Measurements from ENCODE around the gene TMEM204.

Gene TMEM204

DNA sequence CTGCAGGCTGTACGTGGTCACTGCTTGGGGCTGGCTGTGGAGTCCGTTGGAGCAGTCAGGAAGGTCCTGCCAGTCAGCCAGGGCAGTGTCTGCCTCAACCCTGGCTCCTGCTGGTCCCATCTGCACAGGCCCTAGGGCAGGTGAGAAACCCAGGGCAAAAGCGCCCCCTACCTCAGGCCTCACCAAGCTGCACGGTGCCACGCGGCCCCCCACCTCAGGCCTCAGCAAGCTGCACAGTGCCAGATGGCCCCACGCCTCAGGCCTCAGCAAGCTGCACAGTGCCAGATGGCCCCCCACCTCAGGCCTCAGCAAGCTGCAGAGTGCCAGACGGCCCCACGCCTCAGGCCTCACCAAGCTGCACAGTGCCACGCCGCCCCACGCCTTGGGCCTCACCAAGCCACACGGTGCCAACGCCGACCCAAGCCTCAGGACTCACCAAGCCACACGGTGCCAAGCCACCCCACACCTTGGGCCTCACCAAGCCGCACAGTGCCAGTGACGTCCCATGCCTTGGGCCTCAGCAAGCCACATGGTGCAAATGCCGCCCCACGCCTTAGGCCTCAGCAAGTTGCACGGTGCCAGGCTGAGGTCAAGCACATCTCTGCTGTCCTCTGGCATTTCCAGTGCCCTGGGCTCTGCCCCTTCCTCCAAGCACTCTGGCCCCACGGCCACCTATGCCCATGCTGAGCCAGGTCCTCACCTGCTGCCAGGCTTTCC is 5.5 kb downstream of the TMEM204 start:
- DNase-seq (ENCODE audit: low read depth, low spot score) = no peak

DNA sequence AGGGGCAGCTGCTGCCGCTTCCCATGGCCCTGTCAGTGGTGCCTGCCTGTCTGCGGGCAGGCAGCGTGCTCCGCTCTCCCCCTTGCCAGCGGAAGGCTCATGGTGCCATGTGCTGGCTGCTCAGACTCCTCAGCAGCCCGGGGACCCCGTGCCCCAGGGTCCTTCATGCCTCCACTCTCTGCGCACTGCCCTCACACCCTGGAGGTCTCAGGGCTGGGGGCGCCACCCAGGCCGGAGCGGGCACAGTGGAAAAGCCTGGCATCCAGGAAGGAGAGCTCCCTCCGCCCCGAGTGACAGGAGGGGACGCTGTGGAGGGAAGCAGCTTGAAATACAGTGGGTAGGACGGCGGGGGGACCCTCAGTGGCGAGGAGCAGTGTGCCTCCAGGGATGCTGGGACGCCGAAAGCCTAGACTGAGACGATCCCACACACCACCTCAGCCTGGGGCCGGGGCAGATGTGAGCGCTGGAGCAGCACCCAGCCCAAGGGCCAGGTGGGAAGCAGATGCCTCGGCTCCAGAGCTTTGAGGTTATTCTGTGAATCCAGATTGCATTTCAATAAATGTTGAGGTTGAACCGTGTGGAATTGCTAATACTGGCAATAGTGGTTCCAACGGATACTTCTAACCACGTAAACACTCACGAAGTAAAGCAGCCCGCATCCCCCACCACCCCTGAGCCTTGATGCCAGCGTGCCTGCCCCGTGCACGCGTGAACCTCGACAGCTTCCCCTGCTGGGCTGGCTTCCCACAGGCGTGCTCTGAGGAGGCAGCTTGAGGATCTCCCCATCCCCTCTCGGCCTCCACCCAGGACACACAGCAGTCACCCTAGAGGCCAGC is 6.5 kb downstream of the TMEM204 start:
- DNase-seq (ENCODE audit: low read depth, low spot score) = no peak

DNA sequence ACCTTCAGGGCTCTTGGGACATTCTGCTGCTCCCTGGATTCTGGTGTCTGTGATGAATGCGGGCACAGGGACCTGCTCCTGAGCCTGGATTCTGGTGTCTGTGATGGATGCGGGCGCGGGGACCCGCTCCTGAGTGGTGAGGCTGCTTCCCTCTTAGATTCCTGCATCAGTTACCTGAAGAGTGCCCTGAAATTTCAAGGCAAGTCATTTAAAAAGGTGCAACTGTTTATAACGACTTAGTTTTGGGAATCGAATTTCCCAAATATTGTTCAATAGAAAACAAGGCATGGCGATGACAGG is 7.0 kb downstream of the TMEM204 start:
- DNase-seq (ENCODE audit: low read depth, low spot score) = no peak

DNA sequence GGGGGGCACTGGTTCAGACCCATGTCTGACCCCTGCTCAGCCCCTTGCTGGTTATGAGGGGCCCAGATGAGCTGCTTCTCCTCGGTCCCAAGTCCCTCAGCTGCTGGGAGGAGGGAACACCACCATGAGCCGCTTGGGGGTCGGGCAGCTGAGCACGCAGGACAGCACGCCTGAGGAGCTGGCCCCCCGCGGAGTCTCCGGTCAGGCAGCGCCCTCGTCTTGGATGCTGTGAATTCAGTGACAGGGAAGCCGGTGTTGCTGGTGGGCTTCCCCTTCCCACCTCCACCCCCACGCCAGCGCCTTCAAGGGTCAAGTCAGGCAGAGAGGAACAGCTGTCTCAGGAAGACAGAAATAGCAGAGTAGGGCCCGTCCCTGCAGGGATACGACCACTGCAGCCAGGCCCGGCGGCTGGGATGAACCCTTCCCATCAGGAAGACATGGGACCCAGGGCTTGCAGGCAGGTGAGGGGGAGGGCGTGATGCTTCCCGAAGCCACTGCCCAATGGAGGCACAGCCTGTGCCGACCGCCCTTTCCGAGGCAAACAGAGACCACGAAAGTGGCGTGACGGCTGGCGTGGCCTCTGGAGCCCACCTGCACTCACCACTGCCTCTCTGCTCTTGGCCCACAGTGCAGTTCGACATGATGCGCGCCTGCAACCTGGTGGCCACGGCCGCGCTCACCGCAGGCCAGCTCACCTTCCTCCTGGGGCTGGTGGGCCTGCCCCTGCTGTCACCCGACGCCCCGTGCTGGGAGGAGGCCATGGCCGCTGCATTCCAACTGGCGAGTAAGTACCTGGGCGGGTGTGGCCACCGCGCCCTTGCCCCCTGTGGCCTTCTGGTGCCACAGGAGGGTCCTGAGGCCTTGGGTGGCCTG is 8.1 kb downstream of the TMEM204 start:
- DNase-seq (ENCODE audit: low read depth, low spot score) = no peak

DNA sequence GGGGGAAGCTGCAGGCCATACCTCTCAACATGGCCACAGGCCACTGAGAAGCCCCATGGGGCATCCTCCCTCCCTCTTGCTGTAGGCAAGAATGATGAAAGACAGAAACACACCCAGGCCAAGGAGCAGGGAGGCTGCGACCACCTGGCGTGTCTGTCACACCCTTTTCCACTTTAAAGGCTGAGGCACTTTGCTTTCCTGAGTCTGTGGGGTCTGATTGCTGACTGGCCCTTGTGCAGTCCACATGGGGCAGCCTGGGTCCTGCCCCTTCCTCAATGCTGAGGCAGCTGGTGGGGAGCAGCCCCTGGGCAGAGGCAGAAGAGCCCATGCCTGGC is 8.7 kb downstream of the TMEM204 start:
- no peak for DNase-seq (ENCODE audit: low read depth, low spot score)

DNA sequence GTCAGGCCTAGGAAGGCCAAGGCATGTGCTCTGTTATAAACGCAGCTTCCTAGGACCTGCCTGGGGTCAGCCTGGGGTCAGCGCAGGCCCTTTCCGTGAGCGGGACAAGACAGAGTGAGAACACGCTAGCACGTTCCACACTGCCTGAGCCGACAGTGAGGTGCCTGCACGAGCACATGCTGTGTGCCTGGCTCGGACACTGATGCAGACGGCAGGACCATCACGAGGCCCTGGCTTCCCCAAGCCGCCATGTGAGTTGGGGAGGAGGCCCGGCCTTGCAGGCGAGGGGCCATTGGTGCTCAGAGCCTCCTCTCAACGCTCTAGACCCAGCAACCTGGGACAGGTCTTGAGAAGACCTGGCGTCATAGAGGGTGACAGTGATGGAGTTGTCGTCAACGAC is 9.1 kb downstream of the TMEM204 start:
- DNase-seq (ENCODE audit: low read depth, low spot score) = no peak

DNA sequence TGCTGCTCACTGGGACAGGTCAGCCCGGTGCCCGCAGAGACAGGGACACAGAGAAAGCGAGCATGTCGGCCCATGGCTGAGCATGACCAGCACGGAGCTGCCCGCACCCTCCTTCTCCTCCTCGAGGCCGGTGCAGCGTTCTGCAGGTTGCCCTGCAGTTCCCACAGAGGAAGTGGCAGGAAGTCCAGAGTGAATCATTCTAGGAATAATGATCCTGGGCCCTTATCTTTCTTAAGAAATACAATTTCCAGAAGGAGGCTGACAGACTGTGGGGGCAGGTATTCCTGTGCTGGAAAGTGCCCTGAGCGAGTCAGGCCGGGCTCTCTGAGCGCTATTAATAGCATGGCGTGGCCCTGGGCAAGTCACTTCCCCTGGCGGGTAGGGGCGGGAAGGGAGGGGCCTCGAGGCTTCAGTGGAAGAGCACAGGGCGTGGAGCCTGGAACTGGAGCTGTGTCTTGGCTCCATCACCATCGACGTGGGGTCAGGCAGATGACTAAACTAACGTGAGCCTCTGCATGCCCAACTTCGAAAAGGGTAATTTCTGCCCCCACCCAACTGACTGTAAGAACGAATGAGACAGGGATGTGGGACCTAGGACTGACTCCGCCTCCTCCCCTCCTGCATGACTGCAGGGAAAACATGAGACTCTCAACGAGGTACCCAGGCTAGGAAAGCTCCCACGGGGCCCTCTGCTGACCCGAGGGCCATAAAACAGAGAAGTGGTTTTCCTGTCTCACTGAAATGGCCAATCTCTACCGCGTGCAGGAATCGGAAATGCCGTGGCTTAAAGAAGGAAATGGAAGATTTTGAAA is 9.8 kb downstream of the TMEM204 start:
- DNase-seq (ENCODE audit: low read depth, low spot score) = no peak

DNA sequence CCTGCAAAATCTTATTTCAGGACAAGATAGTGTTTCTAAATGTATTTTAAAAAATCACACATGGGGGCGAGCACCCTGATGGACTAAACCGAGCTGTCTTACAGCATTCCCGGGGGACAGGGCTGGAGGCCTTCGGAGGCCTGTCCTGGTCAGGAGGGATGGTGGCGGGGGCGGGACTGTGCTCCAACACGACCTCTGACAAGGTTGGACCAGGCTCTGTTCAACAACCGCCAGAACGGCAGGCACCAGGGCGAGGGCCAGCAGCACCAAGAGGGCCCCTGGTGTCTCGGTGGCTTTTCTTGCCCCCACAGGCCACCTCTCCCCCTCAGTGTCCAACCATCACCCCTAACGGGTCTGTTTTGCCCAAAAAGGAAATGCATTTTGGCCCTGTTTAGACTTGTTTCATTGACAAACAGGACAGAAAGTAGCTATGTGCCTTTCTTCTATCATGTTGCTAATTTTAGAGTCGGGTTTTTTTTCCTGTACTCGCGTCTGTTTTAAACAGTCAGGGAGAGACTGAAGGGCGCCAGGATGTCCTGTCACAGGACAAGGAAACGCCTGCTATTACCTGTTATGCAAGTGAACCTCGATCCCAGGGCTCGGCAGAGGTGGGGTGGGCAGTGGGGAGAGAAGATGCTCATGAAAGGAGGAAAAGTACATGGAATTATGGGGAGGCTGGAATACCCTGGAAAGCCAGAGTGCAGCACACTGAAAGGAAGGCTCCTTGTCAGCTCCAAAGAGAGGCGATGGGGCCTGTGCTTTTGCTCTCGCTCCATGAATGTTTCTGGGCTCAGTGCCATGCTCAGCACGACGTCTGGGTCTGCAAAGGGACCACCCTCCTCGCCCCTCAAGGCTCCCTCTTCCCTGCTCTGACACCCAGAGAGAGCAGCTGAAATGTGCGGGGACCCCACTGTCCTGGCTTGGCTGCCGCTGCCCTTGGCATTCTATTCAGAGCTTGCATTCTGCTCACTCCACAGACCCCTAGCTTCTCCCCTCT is 11.9 kb downstream of the TMEM204 start:
- no peak for DNase-seq (ENCODE audit: low read depth, low spot score)

DNA sequence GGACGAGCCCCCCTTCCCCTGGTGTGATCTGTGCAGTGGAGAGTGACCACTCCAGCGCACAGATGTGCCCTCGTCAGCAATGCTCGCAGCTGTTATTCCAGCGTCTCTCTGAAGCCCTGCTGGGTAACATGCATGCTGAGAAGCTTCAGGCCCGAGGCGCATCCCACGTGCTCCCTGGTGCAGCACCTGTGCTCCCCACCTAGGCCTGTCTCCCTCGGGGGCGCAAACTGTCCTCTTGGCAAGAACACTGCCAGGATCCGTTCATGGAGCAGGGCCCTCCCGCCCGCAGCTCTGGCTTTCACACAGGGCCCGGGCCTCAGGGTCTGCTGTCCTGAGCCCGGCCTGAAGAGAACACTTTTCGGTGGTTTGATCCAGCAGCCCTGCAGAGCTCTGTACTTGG is 13.0 kb downstream of the TMEM204 start:
- no peak for DNase-seq (ENCODE audit: low read depth, low spot score)

DNA sequence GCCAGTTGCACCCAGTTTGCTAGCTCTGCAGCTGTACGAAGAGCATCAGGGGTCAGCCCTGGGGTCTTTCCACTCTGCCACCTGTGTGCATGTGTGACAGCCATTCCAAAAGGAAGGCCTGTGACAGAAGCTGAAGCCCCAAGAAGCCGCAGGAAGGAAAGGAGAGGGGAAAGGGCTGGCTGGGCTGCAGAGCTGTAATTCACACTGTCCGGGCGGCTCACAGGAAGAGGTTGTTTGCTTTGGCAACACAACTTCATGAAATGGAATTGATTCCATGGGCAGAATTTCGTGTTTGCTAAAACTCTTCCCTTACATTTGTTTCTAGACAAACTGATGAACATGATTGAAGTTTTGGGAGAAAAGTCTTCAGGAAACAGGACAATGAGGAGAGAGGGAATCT is 14.8 kb downstream of the TMEM204 start:
- DNase-seq (ENCODE audit: low read depth, low spot score) = no peak

DNA sequence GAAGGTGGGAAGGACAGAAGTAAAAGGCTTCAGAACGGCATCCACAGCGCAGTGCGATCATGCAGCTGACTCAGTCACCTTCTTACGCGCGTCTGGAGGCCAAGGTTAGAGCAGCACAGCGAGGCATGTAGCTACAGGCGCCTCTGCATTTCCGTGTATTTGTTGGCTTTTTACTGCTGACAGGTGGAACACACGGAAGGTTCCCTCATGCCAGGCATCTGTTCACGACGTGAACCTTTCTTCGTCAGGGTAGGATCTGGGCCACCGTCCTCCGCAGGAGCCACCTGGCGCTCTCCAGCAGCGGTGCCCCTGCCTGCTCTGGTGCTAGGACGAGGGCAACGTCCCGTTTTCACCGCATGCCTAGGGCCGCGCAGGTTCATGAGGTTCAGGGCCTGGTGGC is 15.3 kb downstream of the TMEM204 start:
- DNase-seq (ENCODE audit: low read depth, low spot score) = no peak

DNA sequence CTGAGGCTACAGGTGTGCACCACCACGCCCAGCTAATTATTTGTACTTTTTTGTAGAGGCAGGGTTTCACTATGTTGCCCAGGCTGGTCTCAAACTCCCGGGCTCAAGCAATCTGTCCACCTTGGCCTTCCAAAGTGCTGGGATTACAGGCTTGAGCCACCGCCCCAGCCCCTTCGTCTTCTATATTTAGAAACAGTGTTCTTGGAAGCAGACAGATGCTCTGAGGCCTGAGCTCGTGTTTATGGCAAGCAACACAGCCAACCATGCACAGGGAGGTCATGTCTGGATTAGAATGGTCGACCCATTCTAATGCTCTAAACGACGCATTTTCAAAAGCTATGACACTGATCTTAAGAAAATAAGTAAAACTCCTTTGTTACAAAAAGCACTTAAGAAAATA is 16.6 kb downstream of the TMEM204 start:
- DNase-seq (ENCODE audit: low read depth, low spot score) = no peak

DNA sequence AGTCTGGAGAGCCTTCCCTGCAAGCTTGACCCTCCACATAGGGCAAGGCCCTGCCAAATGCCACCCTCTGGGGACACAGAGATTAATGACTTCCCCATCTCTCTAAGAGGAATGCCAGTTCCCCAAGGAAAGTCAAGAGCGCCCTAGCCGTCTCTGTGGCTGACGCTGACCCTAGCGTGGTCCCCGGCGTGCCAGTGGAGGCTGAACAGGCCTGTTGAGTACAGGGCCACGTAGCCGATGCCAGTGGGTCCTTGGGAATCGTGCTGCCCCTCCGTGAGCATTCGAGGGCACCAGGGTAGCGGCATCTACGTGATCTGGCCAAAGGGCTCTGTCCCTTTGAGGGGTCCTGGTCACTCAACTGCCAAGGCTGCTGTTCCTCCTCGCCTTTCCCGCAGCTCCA is 17.2 kb downstream of the TMEM204 start:
- no peak for DNase-seq (ENCODE audit: low read depth, low spot score)

DNA sequence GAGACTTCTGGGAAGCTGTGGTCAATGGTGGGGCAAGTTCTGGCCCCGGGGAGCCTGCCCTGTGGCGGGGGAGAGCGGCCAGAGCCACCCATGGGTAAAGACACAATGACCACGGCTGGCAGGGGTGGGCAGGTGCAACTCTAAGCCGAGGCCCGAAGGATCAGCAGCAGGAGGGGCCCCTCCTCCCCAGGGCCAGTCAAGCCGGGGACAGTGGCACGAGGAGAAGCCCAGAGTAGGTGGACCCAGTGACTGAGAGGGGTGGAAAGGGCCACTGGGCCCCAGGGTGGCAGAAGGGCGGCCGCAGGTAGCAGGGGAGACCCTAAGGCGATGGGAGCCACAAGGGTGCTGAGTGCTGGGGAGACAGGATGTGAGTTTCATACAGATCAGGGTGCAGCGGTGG is 17.7 kb downstream of the TMEM204 start:
- DNase-seq (ENCODE audit: low read depth, low spot score) = no peak

DNA sequence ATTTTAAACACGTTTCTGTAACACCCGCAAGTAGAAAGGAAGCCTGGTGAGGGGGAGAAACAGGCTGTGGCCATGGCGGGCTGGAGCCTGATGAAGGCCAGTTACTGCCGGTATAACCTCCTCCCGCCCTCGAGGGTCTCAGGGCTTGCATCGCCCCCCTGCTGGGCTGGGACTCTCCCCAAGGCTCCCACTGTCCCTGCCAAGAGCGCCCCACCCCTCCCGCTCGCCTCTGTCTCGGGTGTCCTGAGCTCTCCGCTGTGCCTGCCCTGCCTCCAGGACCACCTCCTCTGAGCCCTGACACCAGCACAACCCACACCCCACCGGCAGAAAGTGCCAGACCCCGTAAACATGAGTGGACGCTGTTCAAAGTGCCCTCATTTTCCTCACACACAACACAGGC is 18.7 kb downstream of the TMEM204 start:
- DNase-seq (ENCODE audit: low read depth, low spot score) = no peak

DNA sequence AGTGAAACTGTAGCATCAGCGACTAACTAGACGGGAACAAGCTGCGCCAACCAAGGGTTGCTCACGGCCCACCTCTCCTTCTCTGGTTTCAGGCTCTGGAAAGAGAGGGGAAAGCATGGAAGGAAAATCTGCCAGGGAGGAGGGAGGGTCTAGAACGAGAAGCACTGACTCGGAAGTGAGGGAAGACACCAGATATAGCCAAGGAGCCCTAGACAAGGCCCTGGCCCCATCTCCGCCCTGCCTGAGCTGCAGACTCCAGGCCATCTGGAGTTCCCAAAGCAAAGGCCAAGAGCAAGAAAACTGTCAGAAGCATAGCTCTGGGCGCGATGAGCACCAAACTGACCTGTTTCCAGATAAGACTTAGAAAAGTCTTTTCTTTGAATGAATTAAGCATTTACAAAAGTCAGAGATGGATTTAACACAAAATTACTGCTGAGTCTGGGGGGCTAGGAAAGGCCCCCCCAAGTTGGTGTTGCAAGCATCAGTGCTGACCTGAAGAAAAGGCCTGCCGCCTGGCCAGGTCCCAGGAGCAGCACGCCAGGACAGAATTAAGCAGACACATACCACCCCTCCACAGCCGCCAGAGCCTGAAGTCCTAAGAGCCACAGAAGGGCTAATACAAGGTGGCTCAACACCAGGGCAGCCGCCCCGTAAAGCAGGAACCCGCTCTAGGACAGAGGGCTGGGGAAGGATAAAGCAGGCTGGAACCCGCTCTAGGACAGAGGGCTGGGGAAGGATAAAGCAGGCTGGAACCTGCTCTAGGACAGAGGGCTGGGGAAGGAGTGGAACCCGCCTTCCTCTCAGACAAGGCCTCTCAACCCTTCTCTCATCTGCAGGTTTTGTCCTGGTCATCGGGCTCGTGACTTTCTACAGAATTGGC is 20.7 kb downstream of the TMEM204 start:
- no peak for DNase-seq (ENCODE audit: low read depth, low spot score)

DNA sequence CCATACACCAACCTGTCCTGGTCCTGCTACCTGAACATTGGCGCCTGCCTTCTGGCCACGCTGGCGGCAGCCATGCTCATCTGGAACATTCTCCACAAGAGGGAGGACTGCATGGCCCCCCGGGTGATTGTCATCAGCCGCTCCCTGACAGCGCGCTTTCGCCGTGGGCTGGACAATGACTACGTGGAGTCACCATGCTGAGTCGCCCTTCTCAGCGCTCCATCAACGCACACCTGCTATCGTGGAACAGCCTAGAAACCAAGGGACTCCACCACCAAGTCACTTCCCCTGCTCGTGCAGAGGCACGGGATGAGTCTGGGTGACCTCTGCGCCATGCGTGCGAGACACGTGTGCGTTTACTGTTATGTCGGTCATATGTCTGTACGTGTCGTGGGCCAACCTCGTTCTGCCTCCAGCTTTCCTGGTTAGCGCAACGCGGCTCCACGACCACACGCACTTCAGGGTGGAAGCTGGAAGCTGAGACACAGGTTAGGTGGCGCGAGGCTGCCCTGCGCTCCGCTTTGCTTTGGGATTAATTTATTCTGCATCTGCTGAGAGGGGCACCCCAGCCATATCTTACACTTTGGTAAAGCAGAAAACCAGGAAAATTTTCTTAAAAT is 21.5 kb downstream of the TMEM204 start:
- no peak for DNase-seq (ENCODE audit: low read depth, low spot score)

DNA sequence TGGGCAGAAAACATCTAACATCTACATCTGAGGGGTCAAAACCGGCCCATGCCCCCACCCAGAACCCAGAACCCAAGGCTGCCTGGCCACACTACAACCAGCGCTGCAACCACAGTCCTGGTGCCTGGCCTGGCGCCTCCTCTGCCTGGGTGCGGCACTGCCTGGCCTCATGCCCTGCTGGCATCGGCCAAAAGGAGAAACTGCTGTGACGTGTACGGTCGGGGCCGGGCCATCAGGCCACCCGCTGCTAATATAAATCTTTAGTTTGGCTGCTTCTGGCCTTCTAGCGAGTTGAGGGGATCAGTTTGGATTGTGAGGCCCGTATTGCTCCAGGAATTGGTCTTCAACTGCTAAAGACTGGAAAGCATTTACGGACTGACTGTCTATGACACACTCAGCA is 22.8 kb downstream of the TMEM204 start:
- DNase-seq (ENCODE audit: low read depth, low spot score) = peak; percentile 66

DNA sequence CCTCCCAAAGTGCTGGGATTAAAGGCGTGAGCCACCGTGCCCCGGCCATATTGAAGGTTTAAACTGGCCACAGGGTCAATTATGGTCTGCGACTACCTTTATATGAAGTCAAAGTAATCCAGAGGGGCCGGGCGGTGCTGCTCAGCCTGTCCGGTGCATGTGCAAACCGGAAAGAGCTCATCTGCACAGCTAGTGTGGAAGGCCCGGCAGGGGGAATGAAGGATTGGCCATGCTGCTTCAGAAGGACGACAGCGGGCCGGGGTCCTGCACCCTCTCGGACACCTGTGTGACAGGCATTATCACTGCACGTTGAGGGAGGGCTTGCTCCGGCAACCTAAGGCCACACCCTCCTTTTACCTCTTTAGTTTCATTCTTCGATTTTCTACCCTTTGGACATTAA is 23.6 kb downstream of the TMEM204 start:
- DNase-seq (ENCODE audit: low read depth, low spot score) = no peak
